ENCODE measurements around the gene LEP. TPM values are rescaled to one million over a fixed set of nuclear protein-coding genes. Genes with fewer than 3 reads are reported as not detected.

LEP gene
- total and polyA plus RNA-seq, 2 of the 8 experiments (the other 6 are each of a cell fraction or from before 2014, with no cell fraction given) = not detected

GRCh38 chr7:128260069-128260795, 19.2 kb downstream of the LEP start (continued):
- no peak for TF ChIP-seq POLR2AphosphoS5 (IDR thresholded peaks at IDR 0.05; ENCODE audit: low read depth, low read length)
